Motor neuron (in vitro differentiated cells): Measurements from ENCODE around the gene KRT2. TPM values are rescaled to one million over a fixed set of nuclear protein-coding genes. Genes with fewer than 3 reads are reported as not detected.

Experiments used
- ATAC-seq, 8 experiments: fragments of 200-7000 bp; cut with Tn5 transposase; replicated peaks in 6 of 8; 2 replicates each; pipeline ENCODE4 v1.8.0; 2021; ENCODE audit warnings: mild to moderate bottlenecking in 8 of 8, moderate library complexity in 8 of 8
- H3K27ac ChIP-seq, 2 donors: fragments of 250-450 bp; sonication (Bioruptor Pico); 2 replicates each; pipeline ENCODE4 v1.9.0; 2021; ENCODE audit warnings: antibody characterized with exemption in 2 of 2, mild to moderate bottlenecking in 2 of 2, moderate library complexity in 1 of 2
- H3K4me1 ChIP-seq, 2 donors: fragments of 250-450 bp; sonication (Bioruptor Pico); replicated peaks in 1 of 2; 2 replicates each; pipeline ENCODE4 v1.6.1; 2021; ENCODE audit warnings: antibody characterized with exemption in 2 of 2, mild to moderate bottlenecking in 2 of 2, moderate library complexity in 1 of 2
- H3K4me3 ChIP-seq, 5 donors: fragments of 250-450 bp; sonication (Bioruptor Pico); 2 replicates each; pipeline ENCODE4 v1.9.0; 2021; ENCODE audit warnings: antibody characterized with exemption in 5 of 5, mild to moderate bottlenecking in 5 of 5, moderate library complexity in 4 of 5
- WGBS, 10 experiments: fragments of 450-650 bp; shearing (Covaris generic); methylation state at CpG; one replicate each; pipeline ENCODE4 v1.0.0; 2022; 5-methylcytosine and 5-hydroxymethylcytosine counted together
- in situ Hi-C, 9 experiments: fragments of 400-800 bp; cut with MboI; loops; one replicate each; pipeline ENCODE4 v1.15.0; 2021; ENCODE audit warnings: low sequenced_read_pairs in 9 of 9, low pct_unique_long_range_greater_than_20kb in 2 of 9; ENCODE audit not compliant: unreplicated experiment in 9 of 9
- total RNA-seq, 8 experiments: library from RNA; unstranded; fragments of 300-600 nt; gene quantifications; 2 replicates each; pipeline versions ENCODE4 v1.2.3 to v1.2.4, GENCODE V29; 2022

Gene KRT2
- total RNA-seq, 8 experiments from 2014 or later: 0.08 to 0.62 (median 0.35) TPM; not detected in 4

DNA sequence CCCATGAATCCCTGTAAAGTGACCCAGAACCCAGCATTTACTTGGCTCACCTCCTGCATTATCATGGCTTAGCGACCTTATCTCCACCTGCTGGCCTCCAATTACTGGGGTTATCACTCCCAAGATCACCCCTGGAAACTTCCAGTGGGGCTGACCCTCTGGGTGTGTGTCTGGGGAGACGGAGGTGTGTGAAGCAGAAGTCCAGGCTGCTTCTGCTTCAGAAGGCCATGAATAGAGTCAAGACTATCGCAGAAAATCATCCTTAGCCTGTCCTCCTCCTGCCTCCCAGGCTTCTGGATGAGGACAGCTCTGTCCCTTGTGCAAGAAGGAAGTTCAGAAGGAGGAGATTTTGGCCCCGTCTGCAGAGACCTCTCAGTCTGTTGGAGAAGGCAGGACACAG lies 50.3 kb downstream of the KRT2 start:
- ATAC-seq: no peak
- Histone ChIP-seq H3K27ac (no peak overlapping the region), H3K4me1 (no peaks in the 10 kb centered on the region), H3K4me3 (no peak overlapping the region)
- in situ Hi-C loops: no loop called here
- 40 to 90% (median 66%) methylated on average over 1 to 3 of the region's 4 CpGs; no CpG with 5 or more reads in 3 of the 10 experiments for WGBS, 10 experiments

DNA sequence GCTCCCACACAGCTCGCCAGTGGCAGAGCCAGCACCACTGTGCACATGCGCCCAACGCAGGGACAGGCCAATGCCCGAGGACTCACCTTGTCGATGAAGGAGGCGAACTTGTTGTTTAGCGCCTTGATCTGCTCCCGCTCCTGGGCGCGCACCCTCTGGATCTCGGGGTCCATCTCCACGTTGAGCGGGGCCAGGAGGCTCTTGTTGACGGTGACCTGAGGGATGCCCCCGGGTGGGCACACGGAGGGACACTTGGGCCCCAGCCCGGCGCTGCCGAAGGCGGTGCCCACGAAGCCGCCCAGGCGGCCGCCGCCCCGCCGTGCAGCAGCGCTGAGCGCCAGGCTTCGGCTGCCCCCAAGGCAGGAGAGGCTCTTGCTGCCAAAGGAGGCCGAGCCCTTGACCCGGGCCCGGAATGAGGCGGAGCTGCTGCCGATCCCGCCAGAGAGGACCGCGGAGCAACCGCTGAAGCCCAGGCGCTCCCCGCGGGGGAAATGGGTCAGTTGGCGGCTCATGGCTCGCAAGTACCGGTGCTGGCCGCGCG lies 51.0 kb downstream of the KRT2 start, which contains the start of gene KRT72:
Gene KRT72, minus strand, starts transcription at position 523 of the 541 bp plus-strand sequence. Its CDS starts 11 bp downstream, at position 512.
- WGBS, 10 experiments: 35 to 93% (median 76%) methylated on average over 2 to 37 of the region's 48 CpGs; no CpG with 5 or more reads in 3 of the 10 experiments
- in situ Hi-C loops: no loop called here
- Histone ChIP-seq H3K4me3 (no peak within 1 kb of the TSS), H3K27ac (no peak within 1 kb of the TSS), H3K4me1 (no peaks in the 10 kb centered on the region)
- no peak for ATAC-seq

DNA sequence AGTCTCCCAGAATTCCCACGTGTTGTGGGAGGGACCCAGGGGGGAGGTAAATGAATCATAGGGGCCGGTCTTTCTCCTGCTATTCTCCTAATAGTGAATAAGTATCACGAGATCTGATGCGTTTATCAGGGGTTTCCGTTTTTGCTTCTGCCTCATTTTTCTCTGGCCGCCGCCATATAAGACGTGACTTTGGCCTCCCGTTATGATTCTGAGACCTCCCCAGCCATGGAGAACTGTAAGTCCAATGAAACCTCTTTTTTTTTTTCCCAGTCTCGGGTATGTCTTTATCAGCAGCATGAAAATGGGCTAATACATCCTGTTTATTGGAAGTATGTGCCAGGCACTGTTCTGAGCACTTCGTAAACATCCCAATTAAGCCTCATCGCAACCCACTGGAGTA lies 51.5 kb downstream of the KRT2 start:
- H3K4me1 ChIP-seq: no peaks in the 10 kb centered on the region
- no peak overlapping the region for H3K4me3 ChIP-seq
- no peak overlapping the region for H3K27ac ChIP-seq
- WGBS, 10 experiments: 17 to 100% (median 89%) methylated on average over 1 to 10 of the region's 12 CpGs; no CpG with 5 or more reads in 2 of the 10 experiments
- ATAC-seq: no peak
- in situ Hi-C loops: no loop called here

DNA sequence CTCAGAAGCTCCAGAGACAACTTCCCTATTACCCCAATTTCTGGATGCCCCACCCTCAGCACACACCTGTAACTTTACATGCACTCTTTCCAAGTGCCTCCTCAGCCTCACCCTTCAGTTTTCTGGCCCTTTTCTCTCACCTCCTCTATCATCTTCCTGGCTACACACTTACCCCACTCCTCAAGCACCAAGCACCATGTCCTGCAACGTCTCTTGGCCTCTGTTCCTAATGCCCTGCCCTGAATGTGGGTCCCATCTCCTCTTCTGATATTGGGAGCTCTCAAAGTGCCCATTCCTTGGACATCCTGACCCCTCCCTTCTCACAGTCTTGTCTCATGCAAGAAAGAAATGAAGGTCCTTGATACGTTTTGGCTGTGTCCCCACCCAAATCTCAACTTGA lies 51.9 kb downstream of the KRT2 start:
- ATAC-seq: no peak
- H3K4me3 ChIP-seq: no peak overlapping the region
- no peak overlapping the region for H3K27ac ChIP-seq
- no peaks in the 10 kb centered on the region for H3K4me1 ChIP-seq
- 20 to 67% methylated on average over 1 to 2 of the region's 2 CpGs; no CpG with 5 or more reads in 8 of the 10 experiments for WGBS, 10 experiments
- in situ Hi-C loops: no loop called here

DNA sequence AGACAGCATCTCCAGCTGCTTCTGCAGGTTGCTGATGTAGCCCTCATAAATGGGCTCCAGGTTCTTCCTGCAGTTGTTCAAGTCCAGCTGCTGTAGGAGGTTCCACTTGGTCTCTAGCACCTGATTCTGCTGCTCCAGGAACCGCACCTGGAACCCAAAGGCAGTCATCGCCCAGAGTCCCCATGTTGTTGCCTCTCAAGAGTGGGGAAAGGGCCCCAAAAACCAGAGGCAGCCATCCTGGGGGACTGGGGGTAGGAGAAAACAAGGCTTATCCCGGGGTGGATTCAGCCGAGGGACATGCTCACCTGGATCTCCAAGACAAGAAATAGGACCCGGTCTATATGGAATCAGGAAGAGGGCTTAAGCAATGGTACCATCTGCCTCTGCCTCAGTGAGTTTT lies 53.0 kb downstream of the KRT2 start:
- no peak overlapping the region for H3K27ac ChIP-seq
- 20 to 87% (median 59%) methylated on average over 1 to 5 of the region's 5 CpGs; no CpG with 5 or more reads in 4 of the 10 experiments for WGBS, 10 experiments
- H3K4me3 ChIP-seq: no peak overlapping the region
- in situ Hi-C loops: loop anchor here in 5 of 9 experiments (25.0 kb wide), 2 partner anchors 263 to 388 kb away; no protein-coding TSS in a partner anchor
- no peak for ATAC-seq
- H3K4me1 ChIP-seq: no peaks in the 10 kb centered on the region

Other genes with a start within 250 kb of the KRT2 start
- gene KRT82, start 245.9 kb downstream of the KRT2 start, total RNA-seq: under 1 TPM in 2 of 8 experiments, not detected in 6; 0.14 TPM
- gene KRT75, start 217.8 kb downstream of the KRT2 start, total RNA-seq: under 1 TPM in 4 of 8 experiments, not detected in 4; 0.08 to 0.66 (median 0.12) TPM
- gene KRT6B, start 200.1 kb downstream of the KRT2 start, total RNA-seq: under 1 TPM in 2 of 8 experiments, not detected in 6; 0.05 to 0.24 TPM
- gene KRT6C, start 178.4 kb downstream of the KRT2 start, total RNA-seq: under 1 TPM in 2 of 8 experiments, not detected in 6; 0.38 to 0.71 TPM
- gene KRT6A, start 159.0 kb downstream of the KRT2 start, total RNA-seq: under 1 TPM in 3 of 8 experiments, not detected in 5; 0.27 to 1.00 (median 0.29) TPM
- gene KRT5, start 131.8 kb downstream of the KRT2 start, total RNA-seq: 1 to 10 TPM in 1 of 8 experiments, under 1 TPM in 4, not detected in 3; 0.14 to 1.9 (median 0.38) TPM
- under 1 TPM in 4 of 8 experiments, not detected in 4; 0.14 to 0.52 (median 0.16) TPM for gene KRT71, start 99.1 kb downstream of the KRT2 start, total RNA-seq
- under 1 TPM in 3 of 8 experiments, not detected in 5; 0.04 to 0.38 (median 0.14) TPM for gene KRT74, start 78.4 kb downstream of the KRT2 start, total RNA-seq
- under 1 TPM in 1 of 8 experiments, not detected in 7; 0.21 TPM for gene KRT72, start 50.7 kb downstream of the KRT2 start, total RNA-seq
- gene KRT73, start 33.7 kb downstream of the KRT2 start, total RNA-seq: under 1 TPM in 4 of 8 experiments, not detected in 4; 0.17 to 0.24 (median 0.21) TPM
- gene KRT1, start 28.2 kb upstream of the KRT2 start, total RNA-seq: under 1 TPM in 3 of 8 experiments, not detected in 5; 0.17 to 0.24 (median 0.20) TPM
- under 1 TPM in 4 of 8 experiments, not detected in 4; 0.09 to 0.38 (median 0.21) TPM for gene KRT77, start 51.3 kb upstream of the KRT2 start, total RNA-seq
- under 1 TPM in 5 of 8 experiments, not detected in 3; 0.08 to 0.38 (median 0.14) TPM for gene KRT76, start 125.1 kb upstream of the KRT2 start, total RNA-seq
- gene KRT3, start 143.9 kb upstream of the KRT2 start, total RNA-seq: under 1 TPM in 4 of 8 experiments, not detected in 4; 0.24 to 0.66 (median 0.25) TPM
- 1 to 10 TPM in 1 of 8 experiments, under 1 TPM in 4, not detected in 3; 0.14 to 1.7 (median 0.66) TPM for gene KRT4, start 161.9 kb upstream of the KRT2 start, total RNA-seq
- under 1 TPM in 2 of 8 experiments, not detected in 6; 0.32 to 0.90 TPM for gene KRT79, start 182.1 kb upstream of the KRT2 start, total RNA-seq
- 1 to 10 TPM in 2 of 8 experiments, under 1 TPM in 3, not detected in 3; 0.09 to 1.5 (median 0.71) TPM for gene KRT78, start 196.8 kb upstream of the KRT2 start, total RNA-seq